Adrenal gland (tissue), 5 donors: ENCODE measurements around the gene HSD17B2.

ENCODE experiments used
- CTCF ChIP-seq, 6 experiments: fragments of 450-650 bp in 4 of 6; fragments of 200-600 bp in 2 of 6; sonication (generic) in 1 of 6; IDR thresholded peaks; 1 replicate in 5 of 6; 2 replicates in 1 of 6; pipeline versions ENCODE4 v1.5.1 to v1.8.0; 2016 to 2021; ENCODE audit warnings: antibody characterized with exemption in 6 of 6, mild to moderate bottlenecking in 2 of 6, moderate library complexity in 1 of 6
- POLR2A ChIP-seq, 2 donors: fragments of 450-650 bp; IDR thresholded peaks; one replicate each; pipeline ENCODE4 v1.6.1; 2017; ENCODE audit warnings: antibody characterized with exemption in 2 of 2, mild to moderate bottlenecking in 2 of 2, moderate library complexity in 1 of 2
- donor health status: DM: no; HTN: no; CAD: no.

- TF ChIP-seq CTCF (IDR thresholded peaks at IDR 0.05) (no peak), POLR2A (IDR thresholded peaks at IDR 0.05) (no peak)
Observed at GRCh38 chr16:82033683-82034300, 1.3 kb upstream of the HSD17B2 start.
